OCI-LY7 (cell line): ENCODE results near the gene TANGO2. TPM values are rescaled to one million over a fixed set of nuclear protein-coding genes. Genes with fewer than 3 reads are reported as not detected.

Experiments used
- BruUV-seq: library from RNA; stranded (reverse); fragments of 400-500 nt; replicated peaks from 2 replicates; lab custom pipeline; 2021; lab: Mats Ljungman, UMichigan
- CTCF ChIA-PET: fragments of 300-600 bp; sonication (Branson Sonifier 250); formaldehyde crosslinking; loops from one replicate; lab custom pipeline; 2022; ENCODE audit warnings: antibody characterized with exemption; ENCODE audit not compliant: unreplicated experiment; lab: Charles Lee
- POLR2A ChIA-PET: fragments of 300-600 bp; sonication (Branson Sonifier 250); formaldehyde crosslinking; loops from one replicate; lab custom pipeline; 2022; ENCODE audit warnings: antibody characterized with exemption; lab: Charles Lee
- DNase-seq: peaks from one replicate; pipeline ENCODE4 v3.0.0-alpha.2; 2015; ENCODE audit warnings: low spot score
- H2AFZ ChIP-seq: fragments of 200-600 bp; sonication (generic), shearing (Covaris generic); 2 replicates; pipeline ENCODE4 v1.6.1; 2014; ENCODE audit warnings: mild to moderate bottlenecking, antibody characterized with exemption, low read length, moderate library complexity
- H3K27ac ChIP-seq: fragments of 200-600 bp; sonication (generic); 2 replicates; pipeline ENCODE4 v1.5.1; 2014; ENCODE audit warnings: mixed run types, low read depth, mild to moderate bottlenecking, moderate library complexity, low read length, inconsistent platforms; ENCODE audit not compliant: poor library complexity, severe bottlenecking
- H3K36me3 ChIP-seq: fragments of 200-600 bp; sonication (generic); 2 replicates; pipeline ENCODE4 v1.6.1; 2014; ENCODE audit warnings: mild to moderate bottlenecking, antibody characterized with exemption, low read length, moderate library complexity, mixed read lengths; ENCODE audit not compliant: insufficient read depth
- H3K4me1 ChIP-seq: fragments of 200-600 bp; sonication (generic); 2 replicates; pipeline ENCODE4 v1.5.1; 2014; ENCODE audit warnings: mild to moderate bottlenecking, low read length; ENCODE audit not compliant: insufficient read depth, poor library complexity, severe bottlenecking
- H3K4me2 ChIP-seq: fragments of 200-600 bp; sonication (generic); 2 replicates; pipeline ENCODE4 v1.6.1; 2014; ENCODE audit warnings: mild to moderate bottlenecking, low read length
- H3K4me3 ChIP-seq: fragments of 200-600 bp; sonication (generic); 2 replicates; pipeline ENCODE4 v1.5.1; 2014; ENCODE audit warnings: mild to moderate bottlenecking, low read depth, low read length; ENCODE audit not compliant: poor library complexity, severe bottlenecking
- H3K79me2 ChIP-seq: fragments of 200-600 bp; sonication (generic); 2 replicates; pipeline ENCODE4 v1.6.1; 2016; ENCODE audit warnings: low read depth, mild to moderate bottlenecking, low read length, moderate library complexity, mixed read lengths; ENCODE audit not compliant: insufficient read depth
- H3K9me2 ChIP-seq: fragments of 200-600 bp; sonication (generic); 2 replicates; pipeline ENCODE4 v1.6.1; 2016; ENCODE audit warnings: mild to moderate bottlenecking, low read length, mixed read lengths; ENCODE audit not compliant: insufficient read depth
- H3K9me3 ChIP-seq: fragments of 200-600 bp; sonication (generic); 2 replicates; pipeline ENCODE4 v1.6.1; 2014; ENCODE audit warnings: mild to moderate bottlenecking, mixed run types, low read length, mixed read lengths
- H4K20me1 ChIP-seq: fragments of 200-600 bp; sonication (generic); 2 replicates; pipeline ENCODE4 v1.6.1; 2014; ENCODE audit warnings: mild to moderate bottlenecking, antibody characterized with exemption, low read length, moderate library complexity, mixed read lengths; ENCODE audit not compliant: insufficient read depth
- EZH2phosphoT487 ChIP-seq: fragments of 200-600 bp; sonication (generic); IDR thresholded peaks from 2 replicates; pipeline ENCODE4 v1.6.1; 2018; ENCODE audit warnings: low read depth, borderline replicate concordance, mild to moderate bottlenecking, mixed run types, antibody characterized with exemption, low read length, moderate library complexity, mixed read lengths
- intact Hi-C: fragments of 100-400 bp; cut with micrococcal nuclease; formaldehyde crosslinking; loops from one replicate; pipeline ENCODE4 v1.10.0; 2022; ENCODE audit not compliant: unreplicated experiment
- total RNA-seq, 2 experiments: library from RNA; depleted of rRNA in 1 of 2; stranded (reverse); fragments of >200 nt in 1 of 2; shearing (Covaris generic) in 1 of 2; gene quantifications; 2 replicates each; pipeline ENCODE4 v1.2.3, GENCODE V29; 2014 to 2022
- TF ChIP-seq, protein P1 (sequence below): fragments of 200-600 bp; sonication (generic); conservative IDR thresholded peaks from 2 replicates; pipeline ENCODE4 v1.5.1; 2014; ENCODE audit warnings: mild to moderate bottlenecking, antibody characterized with exemption, low read length, moderate library complexity, mixed read lengths

The TANGO2 gene
- total RNA-seq, 2 experiments from 2014 or later = 18.3 to 23.3 TPM

DNA sequence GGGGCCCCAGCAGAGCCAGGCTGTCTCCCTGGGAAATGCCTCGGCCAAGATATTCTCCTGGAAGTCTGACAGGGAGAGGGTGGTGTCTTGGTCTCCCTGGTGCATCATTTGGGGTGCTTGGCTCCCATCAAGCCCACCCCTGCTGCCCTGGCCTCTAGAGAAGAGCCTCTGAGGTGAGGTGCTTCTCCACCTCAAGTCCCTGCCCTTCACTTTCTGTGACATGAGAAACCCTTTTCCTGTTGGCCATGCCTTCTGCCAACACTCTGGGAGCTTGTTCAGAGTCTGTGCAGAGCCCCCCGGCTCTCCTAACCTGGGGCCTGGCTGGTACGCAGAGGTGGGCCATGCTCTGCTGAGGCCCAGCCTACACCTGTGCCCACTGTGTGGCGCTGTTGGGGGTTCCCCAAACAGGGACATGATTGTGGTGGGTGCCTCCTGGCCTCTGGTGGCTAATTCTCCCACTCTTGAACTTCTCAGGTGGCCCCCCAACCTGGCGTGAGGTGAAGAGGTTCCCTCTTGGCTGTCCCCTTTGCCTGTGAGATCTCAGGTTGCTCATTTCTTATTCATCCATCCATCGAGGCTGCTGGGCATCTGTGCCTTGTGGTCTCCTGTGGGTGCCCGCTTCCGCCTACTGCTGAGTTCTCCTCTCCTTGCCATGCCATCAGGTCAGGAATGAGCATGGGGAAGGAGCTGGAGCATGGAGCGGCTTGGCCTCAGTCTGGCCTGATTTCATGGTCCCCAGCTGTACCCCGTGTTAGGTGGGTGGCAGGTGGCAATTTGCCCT is 40.0 kb downstream of the TANGO2 start:
- TF ChIP-seq EZH2phosphoT487 = no peak
- TF ChIP-seq, protein P1, sequence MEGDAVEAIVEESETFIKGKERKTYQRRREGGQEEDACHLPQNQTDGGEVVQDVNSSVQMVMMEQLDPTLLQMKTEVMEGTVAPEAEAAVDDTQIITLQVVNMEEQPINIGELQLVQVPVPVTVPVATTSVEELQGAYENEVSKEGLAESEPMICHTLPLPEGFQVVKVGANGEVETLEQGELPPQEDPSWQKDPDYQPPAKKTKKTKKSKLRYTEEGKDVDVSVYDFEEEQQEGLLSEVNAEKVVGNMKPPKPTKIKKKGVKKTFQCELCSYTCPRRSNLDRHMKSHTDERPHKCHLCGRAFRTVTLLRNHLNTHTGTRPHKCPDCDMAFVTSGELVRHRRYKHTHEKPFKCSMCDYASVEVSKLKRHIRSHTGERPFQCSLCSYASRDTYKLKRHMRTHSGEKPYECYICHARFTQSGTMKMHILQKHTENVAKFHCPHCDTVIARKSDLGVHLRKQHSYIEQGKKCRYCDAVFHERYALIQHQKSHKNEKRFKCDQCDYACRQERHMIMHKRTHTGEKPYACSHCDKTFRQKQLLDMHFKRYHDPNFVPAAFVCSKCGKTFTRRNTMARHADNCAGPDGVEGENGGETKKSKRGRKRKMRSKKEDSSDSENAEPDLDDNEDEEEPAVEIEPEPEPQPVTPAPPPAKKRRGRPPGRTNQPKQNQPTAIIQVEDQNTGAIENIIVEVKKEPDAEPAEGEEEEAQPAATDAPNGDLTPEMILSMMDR = peak; percentile 67
- intact Hi-C loops = no loop called here
- Histone ChIP-seq H3K9me3 (no peaks in the 10 kb centered on the region), H3K36me3 (peaks cover 9% of the 10 kb centered on the region; the same call in 1 of the 2 replicates), H3K9me2 (no peaks in the 10 kb centered on the region), H3K4me2 (no peak overlapping the region), H3K4me1 (no peaks in the 10 kb centered on the region), H3K4me3 (no peak overlapping the region), H4K20me1 (no peaks in the 10 kb centered on the region), H3K79me2 (no peaks in the 10 kb centered on the region), H3K27ac (no peak overlapping the region), H2AFZ (no peak overlapping the region)
- no TSS peak for BruUV-seq
- POLR2A ChIA-PET = no interaction called here
- CTCF ChIA-PET = no interaction called here
- DNase-seq = no peak

- no peaks in the 10 kb centered on the region for H3K9me2 ChIP-seq
- no peak overlapping the region for H2AFZ ChIP-seq
- no peak overlapping the region for H3K4me3 ChIP-seq
- no peak overlapping the region for H3K27ac ChIP-seq
- intact Hi-C loops = no loop called here
- no peak for TF ChIP-seq EZH2phosphoT487
- TF ChIP-seq, protein P1 = no peak
- DNase-seq = no peak
- H3K9me3 ChIP-seq = no peaks in the 10 kb centered on the region
- H4K20me1 ChIP-seq = no peaks in the 10 kb centered on the region
- peaks cover 9% of the 10 kb centered on the region; the same call in 1 of the 2 replicates for H3K36me3 ChIP-seq
- H3K4me2 ChIP-seq = no peak overlapping the region
- POLR2A ChIA-PET = no interaction called here
- H3K4me1 ChIP-seq = no peaks in the 10 kb centered on the region
- CTCF ChIA-PET = no interaction called here
- no TSS peak for BruUV-seq
- H3K79me2 ChIP-seq = no peaks in the 10 kb centered on the region
Observed at GRCh38 chr22:20061481-20061861, 40.6 kb downstream of the TANGO2 start.
